NK-92 (cell line): ENCODE results near the gene OTOS.

ENCODE experiments used
- DNase-seq: peaks from one replicate; lab custom pipeline; 2025; ENCODE audit not compliant: unreplicated experiment; lab: John Stamatoyannopoulos, UW

The OTOS gene

DNA sequence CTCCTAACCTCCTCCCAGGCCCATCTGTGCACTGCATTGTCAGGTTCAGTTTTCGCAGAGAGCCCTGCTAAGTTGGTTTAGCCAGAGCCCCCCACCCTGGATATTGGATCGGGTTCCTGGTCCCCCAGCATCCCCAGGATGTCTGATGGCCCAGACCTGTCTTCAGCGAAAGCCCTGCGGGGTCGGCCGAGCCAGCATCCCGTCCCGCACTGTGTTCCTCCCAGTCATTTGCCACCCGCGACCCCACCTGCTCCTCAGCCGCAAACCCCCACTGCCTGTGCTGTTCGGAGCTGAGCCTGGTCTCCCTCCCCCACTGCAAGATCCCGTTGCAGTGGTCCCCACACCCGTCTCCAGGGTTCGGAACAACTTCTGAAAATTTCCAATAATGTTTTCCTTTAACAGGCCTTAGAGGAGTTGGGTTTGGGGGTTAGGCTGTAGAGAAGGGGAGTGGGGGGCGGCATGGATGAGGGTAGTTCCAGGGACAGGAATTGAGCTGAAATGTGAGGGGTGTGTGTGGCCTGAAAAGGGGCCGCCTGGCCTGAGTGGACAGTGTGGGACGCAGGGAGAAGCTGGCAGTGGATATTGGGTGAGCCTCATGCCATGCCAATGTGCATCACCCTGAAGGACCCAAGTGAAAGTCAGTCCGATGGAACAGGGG, 2.7 kb downstream of the OTOS start:
- no peak for DNase-seq

DNA sequence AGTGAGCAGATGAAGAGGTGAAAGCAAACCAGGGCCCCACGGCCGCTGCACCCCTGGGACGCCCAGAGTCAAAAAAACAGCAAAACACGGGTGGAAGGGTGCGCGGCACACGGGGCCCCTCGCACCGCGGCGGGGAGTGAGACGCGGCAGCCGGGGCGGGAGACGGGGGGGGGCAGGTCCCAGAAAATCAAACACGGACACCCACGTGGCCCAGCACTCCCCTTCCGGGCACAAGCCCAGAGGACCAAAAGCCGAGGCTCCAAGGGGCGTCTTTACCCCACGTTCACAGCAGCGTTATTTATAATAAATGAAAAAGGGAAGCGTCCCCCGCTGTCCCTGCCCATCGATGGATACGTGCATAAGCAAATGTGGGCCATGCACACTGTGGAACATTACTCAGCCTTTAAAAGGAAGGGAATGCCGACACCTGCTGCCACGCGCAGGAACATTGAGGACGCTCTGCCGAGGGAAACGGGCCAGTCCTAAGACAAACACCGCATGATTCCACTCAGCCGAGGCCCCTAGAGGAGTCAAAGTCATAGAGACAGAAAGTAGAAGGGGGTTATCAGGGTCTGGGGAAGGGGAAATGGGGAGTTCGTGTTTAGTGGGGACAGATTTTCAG, 3.7 kb downstream of the OTOS start:
- no peak for DNase-seq

DNA sequence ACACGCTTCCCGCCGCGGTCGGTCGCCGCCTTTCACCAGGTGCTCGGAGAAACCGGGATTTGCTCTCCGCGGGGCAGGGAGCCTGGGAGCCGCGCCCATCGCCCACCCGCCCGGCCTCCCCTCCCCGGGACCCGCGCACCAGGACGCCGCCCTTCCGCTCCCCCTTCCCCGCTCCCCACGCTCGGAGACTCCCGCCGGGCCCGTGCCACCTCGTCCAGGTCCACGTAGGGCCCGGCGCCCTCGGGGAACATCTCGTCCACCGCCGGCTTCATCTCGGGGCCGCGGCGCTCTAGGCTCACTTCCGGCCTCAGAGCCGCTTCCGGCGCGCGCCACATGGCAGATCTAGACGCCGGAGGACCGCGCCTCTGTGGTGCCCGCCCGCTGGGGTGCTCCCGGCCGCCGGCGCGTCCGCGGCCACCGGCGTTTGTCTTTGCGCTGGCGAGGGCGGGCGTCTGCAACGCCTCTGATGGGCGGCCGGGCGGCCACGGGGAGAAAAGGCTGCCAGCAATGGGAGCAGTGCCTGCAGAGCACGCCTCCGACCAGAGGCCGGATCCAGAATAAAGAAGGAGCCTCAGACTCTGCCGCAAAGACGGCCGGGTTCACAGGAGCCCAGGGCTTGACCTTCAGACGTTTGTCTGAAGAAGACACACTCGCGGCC, 4.3 kb downstream of the OTOS start, which contains the start of gene COPS9:
TSS of gene COPS9 (minus strand) at position 293 of the 658 bp plus-strand sequence. CDS start at position 272, 21 bp downstream.
- DNase-seq, result peak; percentile 21

DNA sequence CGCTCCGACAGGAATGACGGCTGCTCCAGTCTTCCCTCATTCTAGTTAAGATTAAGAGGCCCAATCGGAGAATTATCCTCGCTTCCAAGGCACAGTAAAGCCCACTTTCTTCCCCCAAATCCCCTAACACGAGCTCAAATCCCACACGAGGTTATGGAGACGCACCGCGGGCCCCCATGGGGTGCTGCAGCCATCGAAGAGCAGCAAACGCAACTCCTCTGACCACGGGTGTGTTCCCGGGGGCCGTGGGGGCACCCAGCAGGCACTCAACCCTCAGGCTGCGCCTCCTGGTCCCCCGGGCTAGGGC, 4.8 kb downstream of the OTOS start:
- DNase-seq, result no peak

DNA sequence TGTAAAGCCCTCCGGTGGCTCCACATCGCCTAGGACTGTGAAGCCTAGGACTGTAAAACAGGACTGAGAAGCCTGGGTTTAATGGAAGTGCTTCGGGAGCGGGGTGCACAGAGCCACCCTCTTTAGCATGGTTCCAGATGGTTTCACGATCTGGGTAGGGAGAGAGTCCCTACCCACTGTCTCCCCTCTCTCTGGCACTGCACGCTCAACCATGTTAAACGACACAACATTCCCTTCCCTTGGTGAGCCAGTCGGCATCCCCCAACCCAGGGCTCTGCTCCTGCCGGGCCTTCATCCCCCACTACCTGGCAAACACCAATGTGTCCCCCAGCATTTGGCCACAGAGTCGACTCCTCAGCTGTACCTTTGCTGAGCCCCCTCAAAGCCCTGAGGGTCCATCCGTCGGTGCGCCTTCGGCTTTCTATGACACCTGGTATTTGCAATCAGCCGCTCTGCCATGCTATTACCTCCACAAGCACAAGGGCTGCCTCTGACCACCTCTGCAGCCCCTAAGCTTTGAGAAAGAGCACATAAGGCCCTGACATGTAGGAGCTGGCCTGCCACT, 5.4 kb downstream of the OTOS start:
- DNase-seq, result no peak

DNA sequence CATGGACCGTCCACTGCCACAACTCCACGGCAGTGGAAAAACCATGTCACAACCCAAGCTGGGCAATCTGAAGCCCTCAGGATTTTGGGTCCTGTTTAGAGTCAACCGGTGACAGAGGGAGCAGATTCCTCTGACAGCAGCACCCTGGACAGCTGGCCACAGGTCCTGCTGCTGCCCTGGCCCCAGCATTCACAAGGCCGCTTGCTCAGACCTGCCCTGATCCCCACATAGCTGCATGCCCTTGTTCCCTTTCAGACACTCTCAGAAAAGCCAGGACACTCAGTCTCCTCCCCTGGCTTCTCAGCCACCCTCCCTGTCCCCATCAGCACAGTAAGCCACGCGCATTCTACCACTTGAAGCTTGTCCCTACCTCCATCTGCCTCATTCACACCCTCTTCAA, 6.0 kb downstream of the OTOS start:
- DNase-seq, result no peak

DNA sequence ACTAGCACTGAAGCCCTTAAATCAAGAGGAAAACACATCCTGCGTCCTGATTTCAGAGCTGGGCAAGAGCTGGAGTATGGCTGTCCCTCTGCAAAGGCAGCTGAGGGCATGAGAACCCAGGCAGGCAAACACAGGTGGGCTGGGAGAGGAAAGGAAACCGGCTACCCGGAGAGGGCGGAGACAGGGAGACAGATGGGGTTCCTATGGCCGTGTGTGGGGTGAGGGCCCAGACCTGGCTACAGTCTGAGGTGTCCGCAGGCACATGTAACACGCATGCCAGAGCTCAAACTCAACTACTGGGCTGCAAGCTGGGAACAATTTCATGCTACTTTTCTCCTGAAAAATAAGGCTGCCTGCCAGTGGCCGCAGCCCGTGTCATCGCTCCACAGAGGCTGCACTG, 7.1 kb downstream of the OTOS start:
- no peak for DNase-seq

DNA sequence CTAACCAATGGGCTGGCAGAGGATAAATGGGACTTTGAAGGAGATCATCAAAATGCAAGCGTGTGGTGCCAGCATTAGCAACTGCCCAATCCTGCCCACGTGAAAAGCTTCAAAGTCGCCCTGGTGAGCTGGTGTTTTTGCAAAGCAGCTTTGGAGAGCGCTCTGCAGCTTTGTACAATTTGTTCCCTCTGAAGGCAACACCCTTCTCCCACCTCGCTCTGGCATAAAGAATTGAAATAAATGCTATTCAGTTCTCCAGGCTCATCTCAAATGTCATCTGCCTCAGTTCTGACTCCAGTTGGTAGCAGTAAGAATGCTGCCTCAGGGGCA, 7.8 kb downstream of the OTOS start:
- DNase-seq, result no peak

DNA sequence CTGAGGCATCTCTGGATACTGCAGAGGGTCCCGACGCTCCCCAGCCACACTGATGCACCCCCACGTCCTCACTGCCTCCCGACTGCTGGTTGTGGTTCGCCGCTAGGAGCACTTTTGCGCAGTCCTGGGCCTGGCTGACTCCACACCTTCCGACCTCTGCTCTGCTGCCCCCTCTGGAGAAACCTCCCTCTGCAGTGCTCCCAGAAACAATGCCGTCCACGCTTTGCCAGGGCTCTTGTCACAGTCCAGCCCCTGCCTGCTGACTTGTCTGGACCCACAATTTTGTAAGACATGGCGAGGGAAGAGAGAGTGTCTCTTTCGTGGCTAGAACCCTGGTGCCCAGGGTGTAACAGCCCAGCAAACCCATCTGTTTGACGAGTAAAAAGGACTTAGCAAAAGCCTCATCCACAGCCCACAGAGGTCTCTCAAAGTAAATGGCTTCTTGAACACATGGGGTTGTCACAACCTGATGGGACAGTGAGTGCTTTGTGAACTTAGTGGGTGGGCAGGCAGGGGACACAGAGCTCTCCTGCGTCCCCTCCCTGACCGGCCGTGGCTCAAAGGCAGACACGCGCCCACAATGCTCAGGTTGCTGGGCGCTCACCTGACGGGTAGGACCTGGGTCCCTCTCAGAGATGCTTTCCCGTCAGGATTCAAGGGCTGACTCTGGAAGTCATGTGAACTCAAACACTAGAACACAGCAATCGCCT, 8.4 kb downstream of the OTOS start:
- no peak for DNase-seq

DNA sequence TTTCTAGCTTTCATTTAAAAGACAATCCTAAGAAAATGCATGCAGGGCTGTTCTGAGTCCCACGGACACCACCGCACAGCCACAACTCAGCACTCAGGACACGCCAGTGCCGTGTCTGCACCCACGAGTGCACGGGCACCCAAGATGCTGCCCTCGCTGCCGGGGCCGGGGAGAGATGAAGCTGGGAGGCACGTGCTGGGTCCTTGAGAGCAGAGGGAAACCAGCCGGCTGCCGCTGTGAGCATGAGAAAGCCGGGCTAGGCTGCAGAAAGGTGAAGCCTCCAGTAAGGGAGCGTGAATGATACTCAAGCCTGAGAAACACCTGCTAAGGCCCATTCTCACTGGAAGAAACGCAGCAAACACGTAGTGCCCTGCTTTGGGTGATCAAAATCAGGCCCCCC, 9.2 kb downstream of the OTOS start:
- DNase-seq, result no peak

DNA sequence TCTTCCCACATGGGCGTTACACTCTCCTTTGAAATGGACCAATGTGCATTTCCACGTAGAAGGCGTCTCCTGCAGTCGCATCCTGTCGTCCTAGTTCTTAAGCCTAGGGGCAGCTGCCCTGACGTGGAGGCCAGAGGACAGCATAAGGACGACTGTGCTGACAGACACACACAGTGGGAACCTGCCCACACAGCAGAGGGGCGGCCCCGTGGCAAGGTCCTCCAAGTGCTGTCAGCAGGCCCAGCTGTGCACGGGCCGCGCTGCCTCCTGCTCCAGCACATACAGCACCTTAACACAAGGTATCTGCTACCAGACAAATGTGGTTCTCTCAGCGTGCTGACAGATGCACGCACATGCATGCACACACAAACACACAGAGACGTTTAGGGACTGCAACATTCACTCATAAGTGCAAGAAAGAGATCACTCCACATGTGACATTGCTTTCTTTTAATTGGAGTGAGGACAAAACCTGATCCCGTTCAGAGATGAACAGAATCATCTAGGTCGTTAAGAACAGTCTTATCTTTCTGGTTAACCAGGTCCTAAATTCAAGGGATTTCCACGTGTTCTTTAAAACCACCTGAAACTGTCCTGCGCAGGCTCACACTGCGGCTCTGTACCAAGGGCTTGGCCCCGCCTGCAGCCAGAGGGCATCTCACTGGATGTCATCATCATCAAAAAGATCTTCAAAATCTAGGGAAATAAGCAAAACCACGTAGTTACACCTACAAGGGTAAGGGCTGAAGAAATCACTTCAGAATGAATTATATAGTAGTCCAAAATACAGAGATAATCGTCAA, 9.9 kb downstream of the OTOS start:
- DNase-seq, result no peak

DNA sequence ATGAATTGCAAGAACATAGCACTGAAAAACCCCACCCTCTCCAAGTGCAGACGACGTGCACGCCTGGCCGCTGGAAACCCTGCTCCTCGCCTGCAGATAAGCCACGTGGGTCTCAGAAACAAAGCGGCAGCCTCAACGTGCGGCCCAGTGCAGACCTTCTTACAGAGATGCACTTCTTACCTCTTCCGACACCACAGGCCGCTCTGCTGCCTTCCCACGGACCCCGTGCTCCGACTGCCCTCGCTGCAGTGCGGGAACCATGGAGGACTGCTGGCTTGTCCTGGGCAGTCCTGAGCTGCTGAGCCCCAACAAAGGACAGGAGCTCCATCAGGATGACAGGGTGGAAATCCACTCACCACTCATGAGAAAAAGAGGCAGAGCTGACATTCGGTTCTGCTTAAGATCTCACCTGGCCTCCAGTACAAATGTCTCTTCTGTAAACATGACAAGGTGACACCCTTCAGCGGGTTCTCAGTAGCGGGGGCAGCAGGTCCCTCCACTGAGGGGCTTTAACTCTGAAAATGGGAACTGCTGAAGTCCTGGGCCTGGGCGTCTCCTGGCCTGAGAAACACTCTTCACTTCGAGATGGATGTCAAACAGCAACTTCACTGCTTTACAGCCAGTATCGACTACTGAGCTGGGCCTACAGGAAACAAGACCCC, 10.6 kb downstream of the OTOS start:
- DNase-seq, result no peak

DNA sequence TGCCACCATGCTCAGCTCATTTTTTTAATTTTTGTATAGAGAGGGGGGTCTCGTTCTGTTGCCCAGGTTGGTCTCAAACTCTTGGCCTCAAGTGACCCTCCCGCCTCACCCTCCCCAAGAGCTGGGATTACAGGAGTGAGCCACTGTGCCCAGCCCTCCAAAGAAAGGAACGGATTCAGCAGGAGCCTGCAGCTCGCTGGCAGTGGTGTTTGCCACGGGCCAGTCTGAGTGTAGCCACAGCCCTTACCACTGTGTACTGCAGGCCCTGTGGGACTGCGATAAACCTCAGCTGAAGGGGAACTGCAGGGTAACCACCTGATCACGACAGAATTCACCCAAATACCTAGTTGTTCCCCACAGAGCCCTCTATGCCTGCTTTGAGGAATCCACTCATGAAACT, 11.1 kb downstream of the OTOS start:
- no peak for DNase-seq

DNA sequence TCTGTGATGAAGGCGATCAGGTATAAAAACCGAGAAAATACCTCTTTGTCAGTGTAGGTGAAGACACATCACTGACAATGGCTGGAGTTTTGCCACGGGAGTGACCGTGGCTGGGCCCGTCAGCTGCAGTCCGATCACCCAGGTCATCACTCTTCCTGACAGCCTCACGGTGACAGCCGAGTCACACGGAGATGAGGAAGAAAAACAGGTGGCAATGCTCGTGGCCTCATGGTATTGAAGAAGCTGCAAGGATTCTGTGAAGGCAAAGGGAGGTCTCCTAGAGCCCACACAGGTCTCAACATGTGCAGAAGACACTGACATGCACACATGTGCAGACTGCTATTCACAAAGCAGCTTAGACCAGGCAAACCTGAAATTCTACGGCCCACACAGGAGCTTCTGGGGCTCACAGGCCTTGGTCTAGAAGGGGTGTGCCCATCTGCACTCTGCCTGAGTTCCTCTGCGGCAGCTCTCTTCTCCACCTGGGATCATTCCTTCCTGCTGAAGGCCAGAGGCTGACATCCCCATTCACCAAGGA, 11.8 kb downstream of the OTOS start:
- no peak for DNase-seq

DNA sequence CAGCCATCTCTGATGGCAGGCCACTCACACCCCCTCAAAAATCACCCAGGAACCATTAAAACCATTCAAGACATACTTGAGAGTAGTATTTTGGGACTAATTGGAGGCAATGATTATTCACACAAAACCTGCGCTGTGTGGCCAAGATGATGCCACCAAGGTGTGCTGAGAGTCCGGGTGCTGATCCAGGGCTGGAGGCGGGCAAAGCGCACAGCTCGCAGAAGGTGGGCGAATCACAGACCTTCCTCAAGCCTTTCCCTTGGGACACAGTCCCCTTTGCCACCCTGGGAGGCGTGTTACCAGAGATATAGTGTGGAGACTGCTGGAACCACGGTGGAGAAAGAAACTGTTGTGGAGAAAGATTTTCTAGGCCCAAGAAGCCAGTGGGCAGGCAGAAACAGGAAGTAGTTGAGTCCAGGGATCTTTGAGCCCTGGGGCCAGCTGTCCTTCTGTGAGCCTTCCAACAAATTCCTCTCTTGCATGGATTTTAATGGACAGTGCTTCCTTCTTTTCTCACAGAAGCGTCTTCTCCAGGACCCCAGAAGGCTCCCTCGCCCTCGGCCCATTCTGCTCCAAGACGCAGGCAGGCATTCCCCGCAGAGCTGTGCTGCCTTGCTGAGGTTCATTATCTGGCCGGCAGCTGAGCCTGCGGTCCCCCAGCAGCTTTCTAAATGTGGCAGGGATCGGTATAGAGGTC, 12.4 kb downstream of the OTOS start:
- DNase-seq, result no peak

DNA sequence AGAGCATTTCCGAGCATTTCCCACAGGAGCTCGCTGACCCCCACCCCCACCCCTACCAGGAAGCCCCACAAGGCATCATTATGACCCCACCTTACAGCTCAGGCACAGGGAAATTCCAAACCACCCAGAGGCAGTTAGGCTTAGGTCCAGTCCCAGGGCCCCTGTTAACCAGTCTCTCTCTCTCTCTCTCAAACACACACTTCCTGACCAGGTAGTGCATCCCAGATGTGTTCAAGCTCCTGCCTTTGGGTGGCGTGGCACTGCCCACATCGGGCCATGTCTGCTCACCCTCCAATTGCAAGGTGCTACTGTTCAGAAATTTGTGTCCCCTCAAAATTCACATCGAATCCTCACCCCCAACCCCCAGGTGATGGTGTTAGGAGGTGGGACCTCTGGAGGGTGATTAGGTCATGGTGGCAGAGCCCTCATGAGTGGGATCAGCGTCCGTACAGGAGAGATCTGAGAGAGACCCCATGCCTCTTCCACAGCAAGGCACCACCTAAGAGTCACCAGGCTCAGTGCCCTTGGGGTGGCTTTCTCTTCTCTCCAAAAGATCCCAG, 13.2 kb downstream of the OTOS start:
- DNase-seq, result no peak

DNA sequence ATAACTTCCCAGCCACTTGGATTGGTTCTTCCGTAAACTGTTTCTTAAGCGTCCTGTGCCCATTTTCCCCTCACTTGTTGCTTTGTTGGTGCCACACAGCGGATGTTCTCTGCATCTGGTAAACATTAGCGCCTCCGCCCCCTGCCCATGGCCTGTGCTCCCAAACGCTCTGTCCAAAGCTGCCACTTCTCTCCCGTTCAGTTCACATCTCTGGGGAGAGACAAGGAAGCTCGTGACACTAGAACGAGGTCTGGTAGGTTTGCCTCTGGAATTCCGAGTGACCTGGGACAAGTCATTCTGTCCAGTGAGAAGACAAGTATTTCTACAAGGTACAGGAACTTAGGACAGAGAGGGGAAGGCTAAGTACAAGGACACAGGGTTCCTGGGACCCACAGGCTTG, 13.7 kb downstream of the OTOS start:
- DNase-seq, result no peak

DNA sequence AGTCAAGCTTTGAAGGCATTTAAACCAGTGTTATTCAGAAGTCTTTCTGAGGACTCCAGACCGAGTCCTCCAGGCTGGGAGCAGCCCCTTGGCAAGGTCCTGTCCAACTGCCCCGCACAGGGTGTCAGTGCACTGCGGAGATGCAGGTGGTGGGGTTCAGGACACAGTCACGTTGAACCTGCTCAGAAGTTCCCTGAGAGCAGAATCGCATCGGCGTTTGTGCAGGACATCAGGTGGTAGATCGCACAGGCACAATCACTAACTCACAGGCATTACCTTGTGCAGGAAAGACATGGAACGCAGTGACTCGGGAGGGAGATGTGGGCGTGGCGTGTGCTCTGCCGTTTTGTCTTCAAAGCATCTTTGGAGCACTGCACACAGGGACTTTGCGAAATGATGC, 14.7 kb downstream of the OTOS start:
- no peak for DNase-seq

DNA sequence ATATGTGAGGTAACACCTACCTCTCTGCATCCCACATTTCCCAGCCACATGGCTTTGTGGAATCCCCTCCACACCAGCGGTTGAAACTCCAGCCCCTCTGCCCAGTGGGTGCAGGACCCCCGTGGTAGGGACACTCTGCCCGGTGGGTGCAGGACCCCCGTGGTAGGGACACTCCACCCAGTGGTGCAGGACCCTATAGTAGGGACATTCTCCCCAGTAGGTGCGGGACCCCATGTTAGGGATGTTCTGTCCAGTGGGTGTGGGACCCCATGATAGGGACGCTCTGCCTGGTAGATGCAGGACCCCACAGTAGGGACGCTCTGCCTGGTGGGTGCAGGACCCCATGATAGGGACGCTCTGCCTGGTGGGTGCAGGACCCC, 15.8 kb downstream of the OTOS start:
- DNase-seq, result no peak
